Prostate gland (tissue), 2 donors: ENCODE measurements around the gene KCNN4. TPM values are rescaled to one million over a fixed set of nuclear protein-coding genes. Genes with fewer than 3 reads are reported as not detected.
A peak's percentile ranks its signal among the peaks of the same experiment; 100 is the strongest.

Experiments used
- DNase-seq: peaks from one replicate; pipeline ENCODE4 v3.0.0-alpha.2; 2019; ENCODE audit warnings: low spot score
- H3K27ac ChIP-seq, 2 donors: fragments of 200-600 bp; sonication (generic); 2 replicates each; pipeline ENCODE4 v1.5.1; 2017 to 2019
- H3K27me3 ChIP-seq: fragments of 200-600 bp; sonication (generic); replicated peaks from 2 replicates; pipeline ENCODE4 v1.5.1; 2019; ENCODE audit not compliant: insufficient read depth
- H3K36me3 ChIP-seq, 2 donors: fragments of 200-600 bp; sonication (generic); 1 replicate in 1 of 2; 2 replicates in 1 of 2; pipeline versions ENCODE4 v1.5.1 to v1.8.1; 2017 to 2019
- H3K4me1 ChIP-seq: fragments of 200-600 bp; sonication (generic); replicated peaks from 2 replicates; pipeline ENCODE4 v1.5.1; 2019
- H3K4me3 ChIP-seq, 2 donors: fragments of 200-600 bp; sonication (generic); 2 replicates each; pipeline ENCODE4 v1.5.1; 2017 to 2019
- H3K9me3 ChIP-seq: fragments of 200-600 bp; sonication (generic); 2 replicates; pipeline ENCODE4 v1.5.1; 2017
- CTCF ChIP-seq, 4 experiments: fragments of 200-600 bp in 2 of 4; fragments of 450-650 bp in 2 of 4; sonication (generic) in 2 of 4; IDR thresholded peaks; 1 replicate in 3 of 4; 2 replicates in 1 of 4; pipeline ENCODE4 v1.5.1; 2016 to 2019; ENCODE audit warnings: antibody characterized with exemption in 4 of 4, mild to moderate bottlenecking in 2 of 4, moderate library complexity in 2 of 4
- POLR2A ChIP-seq: fragments of 450-650 bp; IDR thresholded peaks from one replicate; pipeline ENCODE4 v1.6.1; 2016; ENCODE audit warnings: antibody characterized with exemption, mild to moderate bottlenecking
- POLR2AphosphoS5 ChIP-seq: sonication (generic); formaldehyde crosslinking; IDR thresholded peaks from one replicate; pipeline ENCODE4 v1.6.1; 2017; ENCODE audit warnings: antibody characterized with exemption
- WGBS: methylation state at CpG from one replicate; pipeline ENCODE4 v1.1.5; 2018; 5-methylcytosine and 5-hydroxymethylcytosine counted together
- intact Hi-C: fragments of 100-400 bp; cut with DNase I; formaldehyde crosslinking; loops from one replicate; pipeline ENCODE4 v1.14.2; 2022
- total RNA-seq, 2 donors: library from RNA; depleted of rRNA; stranded (reverse); fragments of >200 nt; gene quantifications; one replicate each; pipeline ENCODE4 v1.1.0, GENCODE V29; 2016

KCNN4 gene
- total RNA-seq, 2 donors from 2014 or later, result 65.1 to 86.1 TPM

- Histone ChIP-seq H3K9me3 (no peaks in the 10 kb centered on the region), H3K36me3 (peaks cover 0 to 7% of the 10 kb centered on the region in 2 donors), H3K4me1 (no peaks in the 10 kb centered on the region), H3K27me3 (no peaks in the 10 kb centered on the region), H3K27ac (no peak overlapping the region), H3K4me3 (no peak overlapping the region)
- DNase-seq, result no peak
- 84% methylated on average over 5 of the region's 5 CpGs for WGBS
- no peak for TF ChIP-seq CTCF (IDR thresholded peaks at IDR 0.05)
- TF ChIP-seq POLR2AphosphoS5, result no peak
- TF ChIP-seq POLR2A, result no peak
- intact Hi-C loops, result no loop called here
Observed at GRCh38 chr19:43729919-43730318, 50.9 kb downstream of the KCNN4 start.

GRCh38 chr19:43727593-43727853 lies 53.2 kb downstream of the KCNN4 start:
- intact Hi-C loops, result no loop called here
- 43% methylated on average over 4 of the region's 4 CpGs for WGBS

GRCh38 chr19:43726736-43727592 lies 53.8 kb downstream of the KCNN4 start:
- WGBS, result 40% methylated on average over 13 of the region's 15 CpGs
- no peak overlapping the region for H3K27ac ChIP-seq
- DNase-seq, result peak; percentile 15

More at GRCh38 chr19:43727593-43727853, 53.2 kb downstream of the KCNN4 start:
- no peak for DNase-seq
- Histone ChIP-seq H3K9me3 (no peaks in the 10 kb centered on the region), H3K27ac (no peak overlapping the region), H3K27me3 (no peaks in the 10 kb centered on the region), H3K36me3 (no peaks in the 10 kb centered on the region), H3K4me1 (no peaks in the 10 kb centered on the region), H3K4me3 (no peak overlapping the region)
- no peak for TF ChIP-seq POLR2A
- no peak for TF ChIP-seq CTCF (IDR thresholded peaks at IDR 0.05)
- no peak for TF ChIP-seq POLR2AphosphoS5

GRCh38 chr19:43725468-43725867 lies 55.3 kb downstream of the KCNN4 start:
- Histone ChIP-seq H3K4me3 (no peak overlapping the region), H3K9me3 (no peaks in the 10 kb centered on the region), H3K27me3 (no peaks in the 10 kb centered on the region), H3K36me3 (no peaks in the 10 kb centered on the region), H3K27ac (no peak overlapping the region), H3K4me1 (no peaks in the 10 kb centered on the region)
- 61% methylated on average over 7 of the region's 7 CpGs for WGBS
- intact Hi-C loops, result no loop called here
- TF ChIP-seq POLR2A (no peak), CTCF (IDR thresholded peaks at IDR 0.05) (no peak), POLR2AphosphoS5 (no peak)
- no peak for DNase-seq

More at GRCh38 chr19:43726736-43727592, 53.8 kb downstream of the KCNN4 start:
- Histone ChIP-seq H3K9me3 (no peaks in the 10 kb centered on the region), H3K27me3 (no peaks in the 10 kb centered on the region), H3K36me3 (no peaks in the 10 kb centered on the region), H3K4me3 (no peak overlapping the region), H3K4me1 (no peaks in the 10 kb centered on the region)
- no peak for TF ChIP-seq POLR2AphosphoS5
- TF ChIP-seq POLR2A, result no peak
- TF ChIP-seq CTCF (IDR thresholded peaks at IDR 0.05), result no peak
- intact Hi-C loops, result no loop called here

- DNase-seq, result no peak
- H3K9me3 ChIP-seq, result no peaks in the 10 kb centered on the region
- H3K27ac ChIP-seq, result no peak overlapping the region
- TF ChIP-seq POLR2A, result no peak
- TF ChIP-seq POLR2AphosphoS5, result no peak
- TF ChIP-seq CTCF (IDR thresholded peaks at IDR 0.05), result no peak
- no peaks in the 10 kb centered on the region for H3K4me1 ChIP-seq
- no peaks in the 10 kb centered on the region for H3K36me3 ChIP-seq
- intact Hi-C loops, result no loop called here
- WGBS, result 79% methylated on average over 8 of the region's 8 CpGs
- no peaks in the 10 kb centered on the region for H3K27me3 ChIP-seq
- no peak overlapping the region for H3K4me3 ChIP-seq
Observed at GRCh38 chr19:43724896-43725295, 55.9 kb downstream of the KCNN4 start.
